ENCODE data around the gene TSKU.

Gene TSKU
- 0.17 to 0.48 reads per million in 2 experiments for total RNA-seq

DNA sequence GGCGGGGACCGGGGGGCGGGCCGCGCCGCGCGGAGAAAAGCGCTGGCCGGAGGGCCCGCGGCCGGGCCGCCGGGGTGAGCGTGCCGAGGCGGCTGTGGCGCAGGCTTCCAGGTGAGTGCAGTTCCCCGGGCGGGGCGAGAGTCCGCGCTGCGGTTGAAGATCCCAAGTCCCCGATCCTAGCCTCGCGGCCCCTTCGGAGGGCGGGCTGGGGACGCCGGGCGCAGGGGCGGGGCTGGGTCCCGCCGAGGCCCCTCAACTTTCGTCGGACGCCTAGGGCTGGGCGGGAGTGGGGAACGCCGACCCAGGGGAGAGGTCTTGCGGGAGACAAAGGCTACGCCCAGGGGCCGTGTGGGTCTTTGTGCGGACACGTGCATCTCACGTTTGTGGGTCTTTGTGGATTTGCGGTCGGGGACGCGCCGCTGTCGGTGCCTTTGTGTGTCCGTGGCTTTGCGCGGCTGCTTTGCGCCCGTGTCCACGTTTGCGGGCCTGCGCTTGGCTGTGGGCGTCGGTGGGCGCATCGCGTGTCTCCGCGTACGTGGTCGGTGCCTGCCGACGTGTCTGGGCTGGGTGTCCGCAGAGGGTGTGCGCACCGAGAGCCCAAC, at the start of gene TSKU:
Gene TSKU (plus strand): TSS at position 63 of the 602 bp plus-strand sequence. CDS start 12,261 bp downstream, outside the sequence.
- no peak for DNase-seq (ENCODE audit: low read depth)

- DNase-seq (ENCODE audit: low read depth), result peak; percentile 30
Observed at GRCh38 chr11:76733906-76734305, 49.2 kb upstream of the TSKU start.

DNA sequence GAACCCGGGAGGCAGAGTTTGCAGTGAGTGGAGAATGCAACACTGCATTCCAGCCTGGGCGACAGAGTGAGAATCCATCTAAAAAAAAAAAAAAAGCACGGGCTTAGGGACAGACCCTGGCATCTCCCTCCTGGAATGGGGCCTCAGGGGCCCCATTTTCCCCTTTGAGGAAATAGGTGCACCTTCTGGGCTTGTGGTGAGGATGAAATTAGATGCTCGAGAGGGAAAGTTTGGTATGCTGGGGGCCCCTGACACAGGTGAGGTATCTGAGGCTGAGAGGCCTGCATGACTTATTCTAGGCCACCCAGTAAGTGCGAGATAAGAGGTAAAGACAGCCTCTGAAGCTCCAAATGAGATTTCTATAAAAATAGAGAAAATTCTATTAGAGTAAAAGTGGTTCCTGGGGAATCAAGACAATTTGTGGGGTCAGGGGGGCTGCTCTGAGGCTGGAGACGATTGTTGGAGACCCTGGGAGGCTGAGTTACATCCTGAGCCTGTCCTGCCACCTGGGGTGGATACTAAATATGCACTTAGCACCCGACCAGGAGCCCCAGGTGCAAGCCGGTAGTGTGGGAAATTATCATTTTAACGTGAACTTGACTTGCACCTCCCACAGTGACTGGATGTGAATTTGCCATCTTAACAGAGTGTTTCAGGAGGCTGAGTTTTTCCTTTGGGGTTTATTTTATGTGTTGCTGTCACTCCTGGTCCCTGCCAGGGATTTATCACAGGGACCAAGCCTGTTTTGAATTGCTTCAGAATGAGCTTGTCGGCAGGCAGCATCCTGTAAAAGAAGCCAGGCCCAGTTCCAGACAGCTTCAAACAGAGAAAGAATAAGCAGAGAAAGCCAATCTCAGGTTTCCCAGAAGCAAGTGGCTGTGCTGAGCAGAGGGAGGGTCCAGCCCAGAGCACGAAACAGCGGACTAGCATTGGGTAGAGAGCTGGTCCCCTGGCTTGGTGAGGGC, 48.4 kb upstream of the TSKU start:
- DNase-seq (ENCODE audit: low read depth), result no peak

DNA sequence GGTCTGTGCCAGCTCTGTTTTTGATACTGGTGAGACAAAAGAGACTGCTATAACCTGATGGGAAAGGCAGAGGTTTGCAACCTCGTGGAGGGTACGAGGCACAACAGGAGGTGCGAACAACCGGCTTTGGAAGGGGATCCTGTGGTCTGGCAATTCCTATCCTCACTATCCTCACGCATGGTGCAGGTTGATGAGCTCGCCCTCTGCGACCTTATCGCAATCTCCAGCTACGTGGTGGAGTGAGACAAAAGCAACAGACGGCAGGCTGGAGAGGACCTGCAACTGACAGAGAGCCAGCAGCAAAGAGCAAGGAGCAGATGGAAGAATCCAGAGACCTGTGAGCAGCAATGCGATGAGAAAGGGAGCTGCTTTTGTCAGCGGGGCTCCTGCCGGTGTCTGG, 47.3 kb upstream of the TSKU start:
- DNase-seq (ENCODE audit: low read depth), result no peak

GRCh38 chr11:76736266-76736665, 46.9 kb upstream of the TSKU start:
- DNase-seq (ENCODE audit: low read depth), result no peak

- no peak for DNase-seq (ENCODE audit: low read depth)
Observed at GRCh38 chr11:76736773-76737495, 46.2 kb upstream of the TSKU start.

DNA sequence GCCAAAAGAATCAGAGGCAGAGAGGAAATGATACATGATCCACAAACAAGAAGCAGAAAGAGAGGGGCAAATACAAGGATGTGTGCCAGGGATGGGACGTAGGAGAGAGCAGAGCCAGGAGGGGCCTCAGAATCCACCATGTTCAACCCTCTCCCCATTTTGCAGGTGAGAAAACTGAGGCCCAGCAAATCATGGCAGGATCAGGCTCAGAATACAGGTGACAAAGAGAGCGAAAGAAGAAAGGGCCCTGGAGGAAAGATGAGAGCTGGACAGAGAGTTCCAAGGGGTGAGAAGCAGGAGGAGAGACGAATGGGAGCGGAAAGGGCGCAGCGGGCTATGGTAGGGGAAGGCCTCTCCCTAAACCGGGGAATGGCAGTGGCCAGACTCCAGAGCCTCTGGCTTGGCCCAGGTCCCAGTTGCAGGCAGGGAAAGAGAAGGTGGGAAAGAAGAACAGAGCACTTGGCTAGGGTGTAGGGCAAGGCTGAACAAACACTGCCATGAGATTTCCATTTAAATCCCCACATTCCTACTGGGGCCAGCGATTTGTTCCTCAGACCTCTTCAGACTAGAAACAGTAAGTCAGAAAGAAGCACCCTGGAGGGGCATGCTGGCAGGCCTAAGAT, 44.4 kb upstream of the TSKU start:
- no peak for DNase-seq (ENCODE audit: low read depth)

GRCh38 chr11:76739798-76740197, 43.4 kb upstream of the TSKU start:
- no peak for DNase-seq (ENCODE audit: low read depth)

DNA sequence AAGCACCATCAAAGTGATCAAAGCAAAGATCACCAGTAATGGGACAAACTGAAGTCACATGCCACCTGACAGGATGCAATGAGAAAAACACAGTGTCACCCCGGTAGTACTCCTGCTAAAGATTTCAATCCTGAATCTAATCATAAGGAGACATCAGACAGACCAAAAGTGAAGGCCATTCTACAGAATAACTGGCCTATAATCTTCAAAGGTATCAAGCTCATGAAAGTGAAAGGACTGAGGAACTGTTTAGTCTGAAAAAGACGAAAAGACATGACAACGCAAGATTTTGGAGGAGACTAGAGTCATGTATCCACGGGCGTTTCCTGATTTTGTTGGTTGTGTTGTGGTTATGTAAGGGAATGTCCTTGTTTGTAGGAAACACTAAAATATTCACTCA, 42.4 kb upstream of the TSKU start:
- no peak for DNase-seq (ENCODE audit: low read depth)

GRCh38 chr11:76742902-76743301, 40.3 kb upstream of the TSKU start:
- no peak for DNase-seq (ENCODE audit: low read depth)

- DNase-seq (ENCODE audit: low read depth), result no peak
Observed at GRCh38 chr11:76744186-76745043, 38.7 kb upstream of the TSKU start.

- no peak for DNase-seq (ENCODE audit: low read depth)
Observed at GRCh38 chr11:76745044-76745376, 38.1 kb upstream of the TSKU start.

- no peak for DNase-seq (ENCODE audit: low read depth)
Observed at GRCh38 chr11:76745561-76746207, 37.5 kb upstream of the TSKU start.

DNA sequence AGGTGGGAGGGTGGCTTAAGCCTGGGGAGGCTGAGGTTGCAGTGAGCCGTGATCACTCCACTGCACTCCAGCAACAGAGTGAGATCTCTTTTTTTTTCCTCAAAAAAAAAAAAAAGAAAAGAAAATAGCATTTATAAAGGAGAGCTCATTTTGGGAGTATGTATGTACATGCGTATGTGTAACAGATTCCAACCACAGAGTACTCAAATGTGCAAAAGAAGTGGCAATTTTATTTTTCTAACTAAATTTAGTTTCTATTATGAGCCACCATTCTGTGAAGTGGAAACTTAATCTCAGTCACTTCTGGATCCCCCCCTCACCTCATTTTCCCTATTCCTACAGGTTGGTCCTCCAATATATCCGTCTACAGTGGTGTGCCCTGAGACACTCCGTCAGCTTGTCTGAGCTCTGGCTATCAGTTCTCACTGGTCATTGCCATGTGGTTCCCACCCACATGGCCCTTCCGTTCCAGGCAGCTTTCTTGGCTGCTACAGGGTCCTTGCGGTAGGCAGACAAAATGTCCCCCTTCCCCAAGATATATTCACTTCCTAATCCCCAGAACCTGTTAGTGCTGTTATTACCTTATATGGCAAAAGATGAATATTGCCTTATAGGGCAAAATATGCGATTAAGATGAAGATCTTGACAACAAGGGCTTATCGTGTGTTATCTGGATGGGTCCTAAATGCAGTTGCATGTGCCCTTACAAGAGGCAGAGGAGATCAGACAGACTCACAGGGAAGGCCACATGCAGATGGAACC, 35.8 kb upstream of the TSKU start:
- DNase-seq (ENCODE audit: low read depth), result no peak

- DNase-seq (ENCODE audit: low read depth), result no peak
Observed at GRCh38 chr11:76747915-76748860, 35.0 kb upstream of the TSKU start.

DNA sequence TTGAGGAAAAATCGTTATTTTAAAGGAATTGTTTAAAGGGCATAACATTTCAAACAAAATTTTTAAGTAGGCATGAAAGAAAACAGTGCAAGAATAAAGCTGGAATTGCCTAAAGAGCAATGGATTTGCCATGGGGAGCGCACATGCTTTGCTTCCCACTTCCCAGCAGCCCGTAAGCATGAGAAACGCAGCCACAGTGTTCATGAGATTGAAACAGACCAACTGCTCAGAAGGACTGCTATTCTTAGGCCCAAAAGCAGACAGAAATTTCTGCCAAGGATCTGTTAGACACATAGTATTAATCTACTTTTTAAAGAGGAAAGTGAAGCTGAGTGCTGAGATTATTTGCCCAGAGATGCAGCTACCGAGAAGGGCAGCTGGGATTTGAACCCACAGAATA, 34.2 kb upstream of the TSKU start:
- DNase-seq (ENCODE audit: low read depth), result no peak

- DNase-seq (ENCODE audit: low read depth), result no peak
Observed at GRCh38 chr11:76750067-76750466, 33.1 kb upstream of the TSKU start.

GRCh38 chr11:76750746-76751145, 32.4 kb upstream of the TSKU start:
- no peak for DNase-seq (ENCODE audit: low read depth)

All from T follicular helper cell (primary cell).